SH-SY5Y (cell line): ENCODE measurements around the gene S100A11.

Experiments used
- GATA2 ChIP-seq: IDR thresholded peaks from 2 replicates; pipeline ENCODE4 v1.6.1; 2011; ENCODE audit warnings: mild to moderate bottlenecking, low read depth, low read length
- GATA3 ChIP-seq: IDR thresholded peaks from 2 replicates; pipeline ENCODE4 v1.6.1; 2011; ENCODE audit warnings: low read depth, mild to moderate bottlenecking, low read length, moderate library complexity

GRCh38 chr1:152084853-152085252 lies 48.0 kb upstream of the S100A11 start:
- TF ChIP-seq GATA2 (no peak), GATA3 (no peak)
